Loucy (cell line): ENCODE data around the gene SLC16A4.

Experiments
- CTCF ChIP-seq: fragments of 200-600 bp; sonication (generic); conservative IDR thresholded peaks from 2 replicates; pipeline ENCODE4 v1.5.1; 2014; ENCODE audit warnings: mild to moderate bottlenecking, antibody characterized with exemption, low read length
- EZH2phosphoT487 ChIP-seq: fragments of 200-600 bp; IDR thresholded peaks from 2 replicates; pipeline ENCODE4 v1.6.1; 2018; ENCODE audit warnings: antibody characterized with exemption, mild to moderate bottlenecking, moderate library complexity, borderline replicate concordance

GRCh38 chr1:110383251-110383990 lies 7.4 kb downstream of the SLC16A4 start:
- TF ChIP-seq CTCF: no peak
- TF ChIP-seq EZH2phosphoT487: no peak
